Nephron progenitor cell (in vitro differentiated cells): ENCODE results near the gene TNFRSF21.

Experiments used
- DNase-seq: peaks from one replicate; pipeline ENCODE4 v3.0.0; 2021
- H3K27ac Mint-ChIP-seq: 2 replicates; pipeline ENCODE4 v1.8.0; 2021; ENCODE audit warnings: mild to moderate bottlenecking, moderate library complexity, mixed read lengths
- H3K27me3 Mint-ChIP-seq: 2 replicates; pipeline ENCODE4 v1.8.0; 2021; ENCODE audit warnings: mild to moderate bottlenecking, low read depth, mixed read lengths; ENCODE audit not compliant: poor library complexity
- H3K36me3 Mint-ChIP-seq: 2 replicates; pipeline ENCODE4 v1.8.0; 2021; ENCODE audit warnings: low read depth, mixed read lengths
- H3K4me1 Mint-ChIP-seq: 2 replicates; pipeline ENCODE4 v1.8.0; 2021; ENCODE audit warnings: mixed read lengths
- H3K4me3 Mint-ChIP-seq: 2 replicates; pipeline ENCODE4 v1.8.0; 2021; ENCODE audit warnings: mild to moderate bottlenecking, moderate library complexity, mixed read lengths
- H3K9me3 Mint-ChIP-seq: 2 replicates; pipeline ENCODE4 v1.8.0; 2021; ENCODE audit warnings: mild to moderate bottlenecking, moderate library complexity, mixed read lengths
- CTCF ChIP-seq: fragments of 200-600 bp; sonication (generic); IDR thresholded peaks from 2 replicates; pipeline ENCODE4 v1.5.0; 2021; ENCODE audit warnings: antibody characterized with exemption

The TNFRSF21 gene

DNA sequence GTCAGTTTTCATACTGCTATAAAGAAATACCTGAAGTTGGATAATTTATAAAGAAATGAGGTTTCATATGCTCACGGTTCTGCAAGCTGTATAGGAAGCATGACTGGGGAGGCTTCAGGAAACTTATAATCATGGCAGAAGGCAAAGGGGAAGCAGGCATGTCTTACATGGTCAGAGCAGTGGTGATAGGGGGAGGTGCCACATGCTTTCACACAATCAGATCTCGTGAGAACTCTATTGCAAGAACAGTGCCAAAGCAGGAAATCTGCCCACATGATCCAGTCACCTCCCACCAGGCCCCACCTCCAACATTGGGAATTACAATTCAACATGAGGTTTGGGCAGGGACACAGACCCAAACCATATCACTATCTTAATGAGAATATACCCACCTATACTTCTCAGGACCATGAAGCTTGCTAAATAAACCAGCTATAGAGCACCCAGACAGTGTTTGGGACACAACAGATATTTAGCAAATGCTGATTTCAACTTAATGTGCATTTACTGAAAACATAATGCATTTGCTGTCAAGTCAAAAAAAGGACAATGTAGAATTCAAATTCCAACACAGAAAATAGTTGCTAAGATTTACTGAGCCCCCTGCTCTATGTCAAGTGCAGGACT lies 63.8 kb downstream of the TNFRSF21 start:
- no peak overlapping the region for H3K4me3 Mint-ChIP-seq
- H3K27me3 Mint-ChIP-seq, result no peaks in the 10 kb centered on the region
- TF ChIP-seq CTCF, result no peak
- DNase-seq, result no peak
- H3K27ac Mint-ChIP-seq, result no peak overlapping the region
- peaks cover 16% of the 10 kb centered on the region for H3K36me3 Mint-ChIP-seq
- peaks cover 43% of the 10 kb centered on the region for H3K4me1 Mint-ChIP-seq
- no peaks in the 10 kb centered on the region for H3K9me3 Mint-ChIP-seq

DNA sequence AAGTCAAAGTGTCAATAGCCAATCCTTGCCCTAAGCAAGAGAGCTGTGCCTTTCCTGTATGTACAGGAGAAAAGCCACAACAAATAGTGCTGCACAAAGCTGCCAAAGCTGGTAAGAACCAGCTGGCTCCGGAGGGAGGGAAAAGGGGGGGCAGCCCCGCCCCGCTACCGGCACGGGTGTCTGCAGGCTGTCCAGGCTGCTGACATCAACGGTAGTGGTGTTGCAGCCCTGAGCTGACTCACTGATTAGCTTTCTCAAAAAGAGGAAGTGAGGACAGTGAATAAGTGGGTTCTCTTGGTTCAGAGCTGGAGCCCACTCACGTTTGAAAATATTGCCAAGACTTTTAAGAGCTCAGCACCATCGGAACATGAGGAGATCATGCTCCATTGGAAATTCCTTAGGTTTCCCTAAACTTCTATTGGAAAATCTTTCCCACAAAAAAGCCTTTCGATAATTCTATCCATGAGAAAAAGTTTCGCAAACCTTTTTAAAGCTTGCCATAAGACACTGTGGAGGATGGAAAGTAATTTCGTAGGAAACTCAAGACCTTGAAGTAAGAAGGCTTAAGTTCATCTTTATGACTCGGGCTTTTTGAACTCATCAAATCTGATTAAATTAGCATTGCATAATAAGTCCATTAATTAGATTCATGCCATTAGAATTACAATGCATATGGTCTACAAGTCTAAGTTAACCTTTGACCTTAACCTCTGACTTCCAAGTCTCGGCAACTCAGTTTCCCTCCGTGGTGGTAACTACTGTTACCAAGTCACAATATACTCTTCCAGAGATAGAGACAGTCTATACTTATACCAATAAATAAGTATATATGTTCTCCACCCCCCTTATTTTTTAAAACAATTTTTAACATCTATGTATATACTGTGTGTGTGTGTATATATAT lies 67.0 kb downstream of the TNFRSF21 start:
- Mint-ChIP-seq H3K4me1 (peaks cover 31% of the 10 kb centered on the region), H3K4me3 (no peak overlapping the region), H3K27me3 (no peaks in the 10 kb centered on the region), H3K9me3 (no peaks in the 10 kb centered on the region), H3K36me3 (peaks cover 26% of the 10 kb centered on the region), H3K27ac (peak overlapping the region; percentile 77)
- DNase-seq, result peak; percentile 43
- TF ChIP-seq CTCF, result no peak

- H3K27ac Mint-ChIP-seq, result peak overlapping the region; percentile 77
These were observed 67.8 kb downstream of the TNFRSF21 start for GRCh38 chr6:47241742-47242482.

GRCh38 chr6:47240277-47240890 lies 69.3 kb downstream of the TNFRSF21 start:
- H3K36me3 Mint-ChIP-seq, result peaks cover 26% of the 10 kb centered on the region
- no peaks in the 10 kb centered on the region for H3K27me3 Mint-ChIP-seq
- H3K27ac Mint-ChIP-seq, result no peak overlapping the region
- no peak overlapping the region for H3K4me3 Mint-ChIP-seq
- no peak for DNase-seq
- TF ChIP-seq CTCF, result no peak
- no peaks in the 10 kb centered on the region for H3K9me3 Mint-ChIP-seq
- H3K4me1 Mint-ChIP-seq, result peaks cover 38% of the 10 kb centered on the region

More at GRCh38 chr6:47241742-47242482, 67.8 kb downstream of the TNFRSF21 start:
- H3K4me1 Mint-ChIP-seq, result peaks cover 25% of the 10 kb centered on the region
- H3K4me3 Mint-ChIP-seq, result no peak overlapping the region
- DNase-seq, result no peak
- peaks cover 26% of the 10 kb centered on the region for H3K36me3 Mint-ChIP-seq
- TF ChIP-seq CTCF, result no peak
- H3K27me3 Mint-ChIP-seq, result no peaks in the 10 kb centered on the region
- H3K9me3 Mint-ChIP-seq, result no peaks in the 10 kb centered on the region

GRCh38 chr6:47239546-47239945 lies 70.2 kb downstream of the TNFRSF21 start:
- Mint-ChIP-seq H3K27me3 (no peaks in the 10 kb centered on the region), H3K9me3 (no peaks in the 10 kb centered on the region), H3K4me3 (no peak overlapping the region), H3K4me1 (peaks cover 41% of the 10 kb centered on the region), H3K27ac (no peak overlapping the region), H3K36me3 (peaks cover 31% of the 10 kb centered on the region)
- no peak for TF ChIP-seq CTCF
- no peak for DNase-seq
